Endodermal cell (in vitro differentiated cells): ENCODE results near the gene ING5. TPM values are rescaled to one million over a fixed set of nuclear protein-coding genes. Genes with fewer than 3 reads are reported as not detected.

Source experiments
- DNase-seq: peaks from one replicate; pipeline ENCODE4 v3.0.0-alpha.2; 2017
- H3K27ac ChIP-seq: 2 replicates; pipeline ENCODE4 v1.5.1; 2013; ENCODE audit warnings: mild to moderate bottlenecking, low read depth, low read length, moderate library complexity
- H3K27me3 ChIP-seq: 2 replicates; pipeline ENCODE4 v1.6.1; 2013; ENCODE audit warnings: mild to moderate bottlenecking, low read length, moderate library complexity; ENCODE audit not compliant: insufficient read depth, control insufficient read depth, poor library complexity, severe bottlenecking
- H3K36me3 ChIP-seq: 2 replicates; pipeline ENCODE4 v1.7.0; 2013; ENCODE audit warnings: mild to moderate bottlenecking, low read length, moderate library complexity; ENCODE audit not compliant: control insufficient read depth, insufficient read depth
- H3K4me1 ChIP-seq: one replicate; pipeline ENCODE4 v1.7.0; 2013; ENCODE audit warnings: low read length; ENCODE audit not compliant: control insufficient read depth, insufficient read depth
- H3K4me3 ChIP-seq: 2 replicates; pipeline ENCODE4 v1.5.1; 2013; ENCODE audit warnings: mild to moderate bottlenecking, low read length, moderate library complexity
- H3K9ac ChIP-seq: 2 replicates; pipeline ENCODE4 v1.6.1; 2013; ENCODE audit warnings: mild to moderate bottlenecking, low read length, moderate library complexity; ENCODE audit not compliant: poor library complexity, severe bottlenecking; ENCODE audit errors: extremely low read depth
- H3K9me3 ChIP-seq: 2 replicates; pipeline ENCODE4 v1.6.1; 2013; ENCODE audit warnings: mild to moderate bottlenecking, low read length, moderate library complexity; ENCODE audit not compliant: control insufficient read depth
- H3K27ac Mint-ChIP-seq: 2 replicates; pipeline ENCODE4 v1.8.0; 2020; ENCODE audit warnings: mixed read lengths
- H3K27me3 Mint-ChIP-seq: 2 replicates; pipeline ENCODE4 v1.8.0; 2021; ENCODE audit warnings: mild to moderate bottlenecking, mixed read lengths; ENCODE audit not compliant: insufficient read depth
- H3K36me3 Mint-ChIP-seq: 2 replicates; pipeline ENCODE4 v1.8.0; 2020; ENCODE audit warnings: low read depth, mixed read lengths
- H3K4me1 Mint-ChIP-seq: 2 replicates; pipeline ENCODE4 v1.8.0; 2020; ENCODE audit warnings: mixed read lengths
- H3K4me3 Mint-ChIP-seq: 2 replicates; pipeline ENCODE4 v1.8.0; 2020; ENCODE audit warnings: mild to moderate bottlenecking, moderate library complexity, mixed read lengths
- H3K9me3 Mint-ChIP-seq: 2 replicates; pipeline ENCODE4 v1.8.0; 2020; ENCODE audit warnings: mild to moderate bottlenecking, mixed read lengths
- CTCF ChIP-seq: fragments of 200-600 bp; sonication (generic); conservative IDR thresholded peaks from 2 replicates; pipeline ENCODE4 v1.5.0; 2021; ENCODE audit warnings: antibody characterized with exemption, mild to moderate bottlenecking
- WGBS, 2 experiments: methylation state at CpG; one replicate each; pipeline versions ENCODE4 v1.1.5 to v1.1.7; 2013; ENCODE audit warnings: missing lambda C conversion rate in 2 of 2, mixed read lengths in 1 of 2; ENCODE audit not compliant: insufficient coverage in 1 of 2, insufficient read length in 1 of 2; 5-methylcytosine and 5-hydroxymethylcytosine counted together
- total RNA-seq, 2 donors: library from RNA; stranded (reverse); fragmentation: NEBNext Ultra II Directional in 1 of 2; extraction: Animal tissue kit (Norgen Biotek cat#: 25700) in 1 of 2; gene quantifications; 2 replicates in 1 of 2; 3 replicates in 1 of 2; pipeline ENCODE4 v1.2.1, GENCODE V29; 2021

ING5 gene
- total RNA-seq, 2 donors from 2014 or later, result 44.9 to 53.1 TPM

- Histone ChIP-seq H3K27me3 (no peaks in the 10 kb centered on the region), H3K4me3 (no peak overlapping the region), H3K9me3 (peaks cover 7% of the 10 kb centered on the region), H3K9ac (no peak overlapping the region), H3K36me3 (peaks cover 20% of the 10 kb centered on the region), H3K27ac (no peak overlapping the region), H3K4me1 (no peaks in the 10 kb centered on the region)
- no peak overlapping the region for H3K27ac Mint-ChIP-seq
- peaks cover 56% of the 10 kb centered on the region for H3K36me3 Mint-ChIP-seq
- no peaks in the 10 kb centered on the region for H3K4me1 Mint-ChIP-seq
- 93% methylated on average over 20 to 32 of the region's 32 CpGs for WGBS, 2 experiments
- no peak for TF ChIP-seq CTCF
- no peak for DNase-seq
- H3K9me3 Mint-ChIP-seq, result peaks cover 15% of the 10 kb centered on the region
- no peaks in the 10 kb centered on the region for H3K27me3 Mint-ChIP-seq
- no peak overlapping the region for H3K4me3 Mint-ChIP-seq
Measured at GRCh38 chr2:241748468-241749256, 46.8 kb downstream of the ING5 start.

GRCh38 chr2:241750076-241750840 lies 48.4 kb downstream of the ING5 start:
- H3K27me3 Mint-ChIP-seq, result no peaks in the 10 kb centered on the region
- 94 to 100% methylated on average over 7 to 22 of the region's 22 CpGs for WGBS, 2 experiments
- H3K36me3 Mint-ChIP-seq, result peaks cover 54% of the 10 kb centered on the region
- peaks cover 15% of the 10 kb centered on the region for H3K9me3 Mint-ChIP-seq
- Histone ChIP-seq H3K4me1 (no peaks in the 10 kb centered on the region), H3K9me3 (peaks cover 7% of the 10 kb centered on the region), H3K9ac (no peak overlapping the region), H3K27me3 (no peaks in the 10 kb centered on the region), H3K27ac (no peak overlapping the region), H3K4me3 (no peak overlapping the region), H3K36me3 (peaks cover 8% of the 10 kb centered on the region)
- H3K4me3 Mint-ChIP-seq, result no peak overlapping the region
- no peaks in the 10 kb centered on the region for H3K4me1 Mint-ChIP-seq
- no peak for TF ChIP-seq CTCF
- no peak for DNase-seq
- H3K27ac Mint-ChIP-seq, result no peak overlapping the region

- peaks cover 7% of the 10 kb centered on the region for H3K9me3 Mint-ChIP-seq
- no peak for TF ChIP-seq CTCF
- Histone ChIP-seq H3K27ac (no peak overlapping the region), H3K4me3 (no peak overlapping the region), H3K9me3 (no peaks in the 10 kb centered on the region), H3K36me3 (no peaks in the 10 kb centered on the region), H3K27me3 (no peaks in the 10 kb centered on the region), H3K9ac (no peak overlapping the region), H3K4me1 (no peaks in the 10 kb centered on the region)
- H3K36me3 Mint-ChIP-seq, result peaks cover 45% of the 10 kb centered on the region
- 94 to 96% methylated on average over 13 to 15 of the region's 15 CpGs for WGBS, 2 experiments
- no peak overlapping the region for H3K4me3 Mint-ChIP-seq
- no peaks in the 10 kb centered on the region for H3K4me1 Mint-ChIP-seq
- DNase-seq, result no peak
- H3K27me3 Mint-ChIP-seq, result no peaks in the 10 kb centered on the region
- no peak overlapping the region for H3K27ac Mint-ChIP-seq
Measured at GRCh38 chr2:241751152-241751551, 49.3 kb downstream of the ING5 start.
